Activated T-helper 17 cell treated with anti-CD3 and anti-CD28 coated beads, Interleukin-2, amount 50 U/mL, for 72 hours (primary cell): ENCODE results near the gene BAIAP2. TPM values are rescaled to one million over a fixed set of nuclear protein-coding genes. Genes with fewer than 3 reads are reported as not detected.
A peak's percentile ranks its signal among the peaks of the same experiment; 100 is the strongest.

Experiments used
- ATAC-seq: fragments of 150-1000 bp; cut with Tn5 transposase; replicated peaks from 2 replicates; pipeline ENCODE4 v1.10.0; 2021; ENCODE audit warnings: mild to moderate bottlenecking, moderate library complexity
- H3K27ac Mint-ChIP-seq: one replicate; pipeline ENCODE4 v1.8.0; 2022; ENCODE audit warnings: mixed read lengths
- H3K27me3 Mint-ChIP-seq: one replicate; pipeline ENCODE4 v1.8.0; 2022; ENCODE audit warnings: mixed read lengths
- H3K36me3 Mint-ChIP-seq: one replicate; pipeline ENCODE4 v1.8.0; 2022; ENCODE audit warnings: low read depth, mild to moderate bottlenecking, mixed read lengths
- H3K4me1 Mint-ChIP-seq: one replicate; pipeline ENCODE4 v1.8.0; 2022; ENCODE audit warnings: mixed read lengths
- H3K4me3 Mint-ChIP-seq: one replicate; pipeline ENCODE4 v1.8.0; 2022; ENCODE audit warnings: mild to moderate bottlenecking, mixed read lengths
- H3K9me3 Mint-ChIP-seq: one replicate; pipeline ENCODE4 v1.8.0; 2022; ENCODE audit warnings: mixed read lengths
- total RNA-seq, 2 donors: library from RNA; stranded (reverse); gene quantifications; one replicate each; pipeline ENCODE4 v1.2.3, GENCODE V29; 2022

Gene BAIAP2
- total RNA-seq, 2 donors from 2014 or later: 4.6 to 4.8 TPM

- Mint-ChIP-seq H3K4me3 (no peak overlapping the region), H3K27me3 (no peaks in the 10 kb centered on the region), H3K27ac (no peak overlapping the region), H3K9me3 (no peaks in the 10 kb centered on the region), H3K4me1 (no peaks in the 10 kb centered on the region), H3K36me3 (no peaks in the 10 kb centered on the region)
- no peak for ATAC-seq
Measured at GRCh38 chr17:81114351-81115093, 79.6 kb downstream of the BAIAP2 start.

- Mint-ChIP-seq H3K9me3 (no peaks in the 10 kb centered on the region), H3K36me3 (no peaks in the 10 kb centered on the region), H3K4me1 (no peaks in the 10 kb centered on the region), H3K27ac (no peak overlapping the region), H3K4me3 (no peak overlapping the region), H3K27me3 (no peaks in the 10 kb centered on the region)
- no peak for ATAC-seq
Measured at GRCh38 chr17:81115219-81115618, 80.3 kb downstream of the BAIAP2 start.

GRCh38 chr17:81115749-81116464 lies 81.0 kb downstream of the BAIAP2 start:
- H3K36me3 Mint-ChIP-seq: no peaks in the 10 kb centered on the region
- no peaks in the 10 kb centered on the region for H3K27me3 Mint-ChIP-seq
- no peak overlapping the region for H3K27ac Mint-ChIP-seq
- no peak for ATAC-seq
- no peaks in the 10 kb centered on the region for H3K9me3 Mint-ChIP-seq
- no peak overlapping the region for H3K4me3 Mint-ChIP-seq
- H3K4me1 Mint-ChIP-seq: no peaks in the 10 kb centered on the region

- Mint-ChIP-seq H3K9me3 (no peaks in the 10 kb centered on the region), H3K4me3 (no peak overlapping the region), H3K27ac (no peak overlapping the region), H3K27me3 (no peaks in the 10 kb centered on the region), H3K36me3 (no peaks in the 10 kb centered on the region), H3K4me1 (no peaks in the 10 kb centered on the region)
- no peak for ATAC-seq
Measured at GRCh38 chr17:81116704-81117103, 81.8 kb downstream of the BAIAP2 start.

- Mint-ChIP-seq H3K4me1 (no peaks in the 10 kb centered on the region), H3K9me3 (no peaks in the 10 kb centered on the region), H3K27me3 (no peaks in the 10 kb centered on the region), H3K27ac (no peak overlapping the region), H3K4me3 (no peak overlapping the region), H3K36me3 (no peaks in the 10 kb centered on the region)
- ATAC-seq: no peak
Measured at GRCh38 chr17:81117672-81118198, 82.8 kb downstream of the BAIAP2 start.

- H3K4me1 Mint-ChIP-seq: no peaks in the 10 kb centered on the region
- H3K36me3 Mint-ChIP-seq: no peaks in the 10 kb centered on the region
- H3K9me3 Mint-ChIP-seq: no peaks in the 10 kb centered on the region
- no peak overlapping the region for H3K27ac Mint-ChIP-seq
- no peaks in the 10 kb centered on the region for H3K27me3 Mint-ChIP-seq
- no peak for ATAC-seq
- H3K4me3 Mint-ChIP-seq: peak overlapping the region; percentile 54
Measured at GRCh38 chr17:81118308-81119221, 83.6 kb downstream of the BAIAP2 start.

- H3K27ac Mint-ChIP-seq: no peak overlapping the region
- H3K4me1 Mint-ChIP-seq: no peaks in the 10 kb centered on the region
- H3K9me3 Mint-ChIP-seq: no peaks in the 10 kb centered on the region
- no peaks in the 10 kb centered on the region for H3K36me3 Mint-ChIP-seq
- ATAC-seq: peak; percentile 77
- no peaks in the 10 kb centered on the region for H3K27me3 Mint-ChIP-seq
- peak overlapping the region; percentile 54 for H3K4me3 Mint-ChIP-seq
Measured at GRCh38 chr17:81119223-81120148, 84.5 kb downstream of the BAIAP2 start.

- no peak overlapping the region for H3K27ac Mint-ChIP-seq
- no peak overlapping the region for H3K4me3 Mint-ChIP-seq
- H3K27me3 Mint-ChIP-seq: no peaks in the 10 kb centered on the region
- no peaks in the 10 kb centered on the region for H3K9me3 Mint-ChIP-seq
- no peak for ATAC-seq
- no peaks in the 10 kb centered on the region for H3K4me1 Mint-ChIP-seq
- H3K36me3 Mint-ChIP-seq: no peaks in the 10 kb centered on the region
Measured at GRCh38 chr17:81120149-81120484, 85.2 kb downstream of the BAIAP2 start.

- Mint-ChIP-seq H3K4me3 (no peak overlapping the region), H3K4me1 (no peaks in the 10 kb centered on the region), H3K36me3 (no peaks in the 10 kb centered on the region), H3K27ac (no peak overlapping the region), H3K27me3 (no peaks in the 10 kb centered on the region), H3K9me3 (no peaks in the 10 kb centered on the region)
- no peak for ATAC-seq
Measured at GRCh38 chr17:81120695-81121621, 86.0 kb downstream of the BAIAP2 start.

GRCh38 chr17:81121841-81122733 lies 87.1 kb downstream of the BAIAP2 start:
- H3K4me1 Mint-ChIP-seq: no peaks in the 10 kb centered on the region
- H3K36me3 Mint-ChIP-seq: no peaks in the 10 kb centered on the region
- H3K27me3 Mint-ChIP-seq: no peaks in the 10 kb centered on the region
- no peaks in the 10 kb centered on the region for H3K9me3 Mint-ChIP-seq
- no peak for ATAC-seq
- H3K4me3 Mint-ChIP-seq: no peak overlapping the region
- no peak overlapping the region for H3K27ac Mint-ChIP-seq

- Mint-ChIP-seq H3K27me3 (no peaks in the 10 kb centered on the region), H3K36me3 (no peaks in the 10 kb centered on the region), H3K27ac (no peak overlapping the region), H3K9me3 (no peaks in the 10 kb centered on the region), H3K4me1 (no peaks in the 10 kb centered on the region), H3K4me3 (no peak overlapping the region)
- no peak for ATAC-seq
Measured at GRCh38 chr17:81123052-81124048, 88.4 kb downstream of the BAIAP2 start.
